Spleen (tissue), 11 donors: ENCODE measurements around the gene VSX1. TPM values are rescaled to one million over a fixed set of nuclear protein-coding genes. Genes with fewer than 3 reads are reported as not detected.

Experiments used
- DNase-seq: peaks from one replicate; pipeline ENCODE4 v3.0.0-alpha.2; 2020
- H3K27ac ChIP-seq, 8 donors: fragments of 200-600 bp; sonication (generic) in 7 of 8; 1 replicate in 4 of 8; 2 replicates in 4 of 8; pipeline versions ENCODE4 v1.5.0 to v1.8.0; 2016 to 2021; ENCODE audit warnings: inconsistent platforms in 4 of 8, mild to moderate bottlenecking in 4 of 8, moderate library complexity in 1 of 8
- H3K27me3 ChIP-seq, 7 donors: fragments of 200-600 bp; sonication (generic) in 6 of 7; replicated peaks in 1 of 7; 1 replicate in 4 of 7; 2 replicates in 3 of 7; pipeline versions ENCODE4 v1.5.0 to v1.8.0; 2016 to 2021; ENCODE audit warnings: inconsistent platforms in 3 of 7, mild to moderate bottlenecking in 1 of 7
- H3K36me3 ChIP-seq, 6 donors: fragments of 200-600 bp; sonication (generic) in 5 of 6; 1 replicate in 4 of 6; 2 replicates in 2 of 6; pipeline versions ENCODE4 v1.5.0 to v1.8.0; 2016 to 2021; ENCODE audit warnings: inconsistent platforms in 2 of 6
- H3K4me1 ChIP-seq, 6 donors: fragments of 200-600 bp; sonication (generic) in 5 of 6; 1 replicate in 3 of 6; 2 replicates in 3 of 6; pipeline versions ENCODE4 v1.5.0 to v1.8.0; 2016 to 2021; ENCODE audit warnings: inconsistent platforms in 3 of 6
- H3K4me3 ChIP-seq, 8 donors: fragments of 200-600 bp; sonication (generic) in 7 of 8; 1 replicate in 4 of 8; 2 replicates in 4 of 8; pipeline versions ENCODE4 v1.5.0 to v1.8.0; 2016 to 2021; ENCODE audit warnings: inconsistent platforms in 4 of 8, mild to moderate bottlenecking in 4 of 8, moderate library complexity in 2 of 8
- H3K9me3 ChIP-seq, 8 donors: fragments of 200-600 bp; sonication (generic) in 7 of 8; 1 replicate in 4 of 8; 2 replicates in 4 of 8; pipeline versions ENCODE4 v1.5.0 to v1.8.0; 2016 to 2021; ENCODE audit warnings: inconsistent platforms in 4 of 8
- CTCF ChIP-seq, 11 experiments: fragments of 200-600 bp in 7 of 11; fragments of 450-650 bp in 4 of 11; sonication (generic) in 4 of 11; IDR thresholded peaks in 8 of 11; conservative IDR thresholded peaks in 3 of 11; 1 replicate in 7 of 11; 2 replicates in 4 of 11; pipeline versions ENCODE4 v1.4.0 to v1.8.0; 2016 to 2021; ENCODE audit warnings: antibody characterized with exemption in 11 of 11, inconsistent platforms in 4 of 11, mild to moderate bottlenecking in 1 of 11
- POLR2A ChIP-seq, 3 donors: fragments of 450-650 bp; IDR thresholded peaks; one replicate each; pipeline ENCODE4 v1.5.1; 2017; ENCODE audit warnings: antibody characterized with exemption in 3 of 3, mild to moderate bottlenecking in 1 of 3
- POLR2AphosphoS5 ChIP-seq, 3 donors: sonication (generic); formaldehyde crosslinking; IDR thresholded peaks; one replicate each; pipeline ENCODE4 v1.5.1; 2017; ENCODE audit warnings: antibody characterized with exemption in 3 of 3
- WGBS, 5 donors: extraction: QIAGEN DNeasy Blood & Tissue Kit in 3 of 5; methylation state at CpG; one replicate each; pipeline versions ENCODE4 v1.1.5 to v1.1.7; 2013 to 2018; 5-methylcytosine and 5-hydroxymethylcytosine counted together
- intact Hi-C: fragments of 100-400 bp; cut with DNase I; formaldehyde crosslinking; loops from one replicate; pipeline ENCODE4 v1.15.0; 2023; ENCODE audit warnings: low total_unique reads
- polyA plus RNA-seq, 3 donors: library from polyadenylated mRNA; stranded (reverse); fragments of 200-250 nt; gene quantifications; one replicate each; pipeline ENCODE4 v1.2.1, GENCODE V29; 2013
- total RNA-seq, 7 donors: library from RNA; depleted of rRNA in 3 of 7; stranded (reverse); fragments of >200 nt in 3 of 7; fragmentation: NEBNext Ultra II Directional in 4 of 7; extraction: Animal tissue kit (Norgen Biotek cat#: 25700) in 4 of 7; gene quantifications; one replicate each; pipeline versions ENCODE4 v1.1.0 to v1.2.1, GENCODE V29; 2016 to 2021
- donor health status: healthy with polysubstance abuse.
- donor health status: DM: no; HTN: no; CAD: no; lungs with moderate emphysema.
- donor health status: DM: no; HTN: no; CAD: no.
- donor health status: Bipolar disorder and iron deficiency.
- donor health status: healthy.
- donor health status: DM: no; HTN: no; CAD: no.
- donor health status: DM: yes; HTN: yes; CAD: no.

VSX1 gene
- total and polyA plus RNA-seq, 10 donors, result not detected

- peak; percentile 64 for DNase-seq
- 6 to 12% (median 9%) methylated on average over 37 to 54 of the region's 54 CpGs for WGBS, 5 donors
- peaks cover 18 to 100% (median 87%) of the 10 kb centered on the region in 7 donors for H3K27me3 ChIP-seq
These were observed 744 bp downstream of the VSX1 start for GRCh38 chr20:25081065-25081729.

GRCh38 chr20:25079171-25079570 is 2.8 kb downstream of the VSX1 start:
- intact Hi-C loops, result loop anchor here (10.0 kb wide), 1 partner anchor 86 kb away; no protein-coding TSS in a partner anchor
- no peak overlapping the region for H3K4me3 ChIP-seq
- WGBS, 5 donors, result 67 to 75% (median 71%) methylated on average over 4 of the region's 4 CpGs
- H3K9me3 ChIP-seq, result no peaks in the 10 kb centered on the region
- peaks cover 5 to 47% (median 26%) of the 10 kb centered on the region in 6 donors for H3K4me1 ChIP-seq
- no peaks in the 10 kb centered on the region for H3K36me3 ChIP-seq
- TF ChIP-seq CTCF (IDR thresholded peaks at IDR 0.05 in 8 of 11, conservative IDR thresholded peaks at IDR 0.05 in 3 of 11) (no peak), POLR2A (IDR thresholded peaks at IDR 0.05) (no peak), POLR2AphosphoS5 (IDR thresholded peaks at IDR 0.05) (no peak)
- DNase-seq, result no peak
- H3K27me3 ChIP-seq, result peaks cover 10 to 97% (median 72%) of the 10 kb centered on the region in 7 donors
- H3K27ac ChIP-seq, result no peak overlapping the region

More at GRCh38 chr20:25081065-25081729, 744 bp downstream of the VSX1 start:
- Histone ChIP-seq H3K4me3 (peak overlapping the region in 1 of 8 donors; percentile 16), H3K36me3 (no peaks in the 10 kb centered on the region), H3K4me1 (peaks cover 7 to 56% (median 33%) of the 10 kb centered on the region in 6 donors), H3K9me3 (no peaks in the 10 kb centered on the region), H3K27ac (no peak overlapping the region)
- intact Hi-C loops, result loop anchor here (10.0 kb wide), 1 partner anchor 314 kb away; the partner anchor contains the start of gene ABHD12
- TF ChIP-seq POLR2A (IDR thresholded peaks at IDR 0.05), result no peak
- no peak for TF ChIP-seq CTCF (IDR thresholded peaks at IDR 0.05 in 8 of 11, conservative IDR thresholded peaks at IDR 0.05 in 3 of 11)
- no peak for TF ChIP-seq POLR2AphosphoS5 (IDR thresholded peaks at IDR 0.05)

- no peak overlapping the region for H3K27ac ChIP-seq
- intact Hi-C loops, result loop anchor here (10.0 kb wide), 1 partner anchor 86 kb away; no protein-coding TSS in a partner anchor
- no peak for DNase-seq
- TF ChIP-seq POLR2AphosphoS5 (IDR thresholded peaks at IDR 0.05), result no peak
- no peak for TF ChIP-seq POLR2A (IDR thresholded peaks at IDR 0.05)
- TF ChIP-seq CTCF (IDR thresholded peaks at IDR 0.05 in 8 of 11, conservative IDR thresholded peaks at IDR 0.05 in 3 of 11), result no peak
- WGBS, 5 donors, result 71 to 81% (median 77%) methylated on average over 8 of the region's 8 CpGs
- peaks cover 7 to 93% (median 70%) of the 10 kb centered on the region in 7 donors for H3K27me3 ChIP-seq
- H3K4me1 ChIP-seq, result peaks cover 0 to 42% (median 22%) of the 10 kb centered on the region in 6 donors
- H3K9me3 ChIP-seq, result no peaks in the 10 kb centered on the region
- H3K36me3 ChIP-seq, result no peaks in the 10 kb centered on the region
- H3K4me3 ChIP-seq, result no peak overlapping the region
These were observed 3.3 kb downstream of the VSX1 start for GRCh38 chr20:25078662-25079061.

- H3K4me1 ChIP-seq, result peaks cover 0 to 33% (median 16%) of the 10 kb centered on the region in 6 donors
- WGBS, 5 donors, result 4 to 8% (median 6%) methylated on average over 23 to 38 of the region's 38 CpGs
- intact Hi-C loops, result loop anchor here (10.0 kb wide), 1 partner anchor 87 kb away; no protein-coding TSS in a partner anchor
- H3K27me3 ChIP-seq, result peaks cover 7 to 93% (median 64%) of the 10 kb centered on the region in 7 donors
- no peaks in the 10 kb centered on the region for H3K9me3 ChIP-seq
- peak overlapping the region in 3 of 8 donors; percentile 2 to 52 (median 23) for H3K4me3 ChIP-seq
- TF ChIP-seq POLR2AphosphoS5 (IDR thresholded peaks at IDR 0.05), result peak in 1 of 3 donors; percentile 29
- TF ChIP-seq POLR2A (IDR thresholded peaks at IDR 0.05), result no peak
- TF ChIP-seq CTCF (IDR thresholded peaks at IDR 0.05 in 8 of 11, conservative IDR thresholded peaks at IDR 0.05 in 3 of 11), result no peak
- H3K27ac ChIP-seq, result no peak overlapping the region
- no peaks in the 10 kb centered on the region for H3K36me3 ChIP-seq
- DNase-seq, result peak; percentile 82
These were observed 4.3 kb downstream of the VSX1 start for GRCh38 chr20:25077610-25078169.
